Testis (tissue), 2 donors: ENCODE results near the gene C19orf81.
"Not testable (repeated sequence)": the region's sequence is repeated elsewhere in the genome, so short reads cannot be mapped to it uniquely, and the experiment has no call there.

Experiments used
- POLR2A ChIP-seq: fragments of 450-650 bp; IDR thresholded peaks from one replicate; pipeline ENCODE4 v1.6.1; 2017; ENCODE audit warnings: antibody characterized with exemption, mild to moderate bottlenecking, moderate library complexity
- TF ChIP-seq, protein P1 (sequence below), 3 experiments: fragments of 450-650 bp in 2 of 3; fragments of 200-600 bp in 1 of 3; sonication (generic) in 1 of 3; IDR thresholded peaks; one replicate each; pipeline ENCODE4 v1.5.1; 2016 to 2019; ENCODE audit warnings: antibody characterized with exemption in 3 of 3, mild to moderate bottlenecking in 2 of 3, moderate library complexity in 1 of 3

GRCh38 chr19:50620394-50620906 is 28.8 kb upstream of the C19orf81 start:
- TF ChIP-seq POLR2A, result not testable (repeated sequence)
- TF ChIP-seq, protein P1, sequence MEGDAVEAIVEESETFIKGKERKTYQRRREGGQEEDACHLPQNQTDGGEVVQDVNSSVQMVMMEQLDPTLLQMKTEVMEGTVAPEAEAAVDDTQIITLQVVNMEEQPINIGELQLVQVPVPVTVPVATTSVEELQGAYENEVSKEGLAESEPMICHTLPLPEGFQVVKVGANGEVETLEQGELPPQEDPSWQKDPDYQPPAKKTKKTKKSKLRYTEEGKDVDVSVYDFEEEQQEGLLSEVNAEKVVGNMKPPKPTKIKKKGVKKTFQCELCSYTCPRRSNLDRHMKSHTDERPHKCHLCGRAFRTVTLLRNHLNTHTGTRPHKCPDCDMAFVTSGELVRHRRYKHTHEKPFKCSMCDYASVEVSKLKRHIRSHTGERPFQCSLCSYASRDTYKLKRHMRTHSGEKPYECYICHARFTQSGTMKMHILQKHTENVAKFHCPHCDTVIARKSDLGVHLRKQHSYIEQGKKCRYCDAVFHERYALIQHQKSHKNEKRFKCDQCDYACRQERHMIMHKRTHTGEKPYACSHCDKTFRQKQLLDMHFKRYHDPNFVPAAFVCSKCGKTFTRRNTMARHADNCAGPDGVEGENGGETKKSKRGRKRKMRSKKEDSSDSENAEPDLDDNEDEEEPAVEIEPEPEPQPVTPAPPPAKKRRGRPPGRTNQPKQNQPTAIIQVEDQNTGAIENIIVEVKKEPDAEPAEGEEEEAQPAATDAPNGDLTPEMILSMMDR (IDR thresholded peaks at IDR 0.05), result not testable (repeated sequence)
